ENCODE measurements around the gene AQP1. TPM values are rescaled to one million over a fixed set of nuclear protein-coding genes. Genes with fewer than 3 reads are reported as not detected.

Gene AQP1
- total and polyA plus RNA-seq, 7 donors, result 75.0 to 229 (median 97.8) TPM

DNA sequence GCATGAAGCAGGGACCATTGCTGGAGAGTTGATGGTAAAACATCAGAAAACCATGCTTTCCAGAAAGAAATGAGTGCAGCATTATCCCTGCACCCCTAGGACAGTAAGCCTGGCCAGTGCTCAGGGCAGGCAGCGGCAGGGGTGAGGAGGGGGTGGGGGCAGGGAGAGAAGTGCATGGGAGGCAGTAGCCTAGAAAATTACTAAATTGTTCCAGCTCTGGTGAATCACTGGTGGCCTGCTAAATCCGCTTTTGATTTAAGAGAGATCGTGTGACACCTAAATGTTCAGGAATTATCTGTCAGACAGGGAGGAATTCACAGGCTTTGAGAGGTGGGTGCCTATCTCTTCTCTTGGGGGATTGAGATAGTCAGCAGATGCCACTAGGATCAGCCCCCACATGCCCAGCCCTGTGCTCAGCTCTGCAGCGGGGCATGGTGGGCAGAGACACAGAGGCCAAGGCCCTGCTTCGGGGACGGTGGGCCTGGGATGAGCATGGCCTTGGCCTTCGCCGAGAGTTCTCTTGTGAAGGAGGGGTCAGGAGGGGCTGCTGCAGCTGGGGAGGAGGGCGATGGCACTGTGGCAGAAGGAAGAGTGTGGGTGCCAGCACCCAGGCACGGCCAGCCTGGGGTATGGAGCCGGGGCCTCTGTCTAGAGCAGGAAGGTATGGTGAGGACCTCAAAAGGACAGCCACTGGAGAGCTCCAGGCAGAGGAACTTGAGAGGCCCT is 5.0 kb upstream of the AQP1 start:
- H3K4me1 ChIP-seq, result no peaks in the 10 kb centered on the region
- H3K36me3 ChIP-seq (ENCODE audit: insufficient read depth in 1 of 2, low read depth in 1 of 2), result no peaks in the 10 kb centered on the region
- ATAC-seq, result no peak
- 82 to 90% (median 82%) methylated on average over 11 of the region's 11 CpGs for WGBS, 3 donors
- no peak for DNase-seq
- H3K9me3 ChIP-seq, result no peaks in the 10 kb centered on the region
- intact Hi-C loops (cut with DNase I), result no loop called here
- H3K4me3 ChIP-seq, result no peak overlapping the region
- no peak overlapping the region for H3K27ac ChIP-seq
- no peaks in the 10 kb centered on the region for H3K27me3 ChIP-seq (ENCODE audit: insufficient read depth in 3 of 3, low read length in 2 of 3)
- TF ChIP-seq CTCF (IDR thresholded peaks at IDR 0.05), result no peak

DNA sequence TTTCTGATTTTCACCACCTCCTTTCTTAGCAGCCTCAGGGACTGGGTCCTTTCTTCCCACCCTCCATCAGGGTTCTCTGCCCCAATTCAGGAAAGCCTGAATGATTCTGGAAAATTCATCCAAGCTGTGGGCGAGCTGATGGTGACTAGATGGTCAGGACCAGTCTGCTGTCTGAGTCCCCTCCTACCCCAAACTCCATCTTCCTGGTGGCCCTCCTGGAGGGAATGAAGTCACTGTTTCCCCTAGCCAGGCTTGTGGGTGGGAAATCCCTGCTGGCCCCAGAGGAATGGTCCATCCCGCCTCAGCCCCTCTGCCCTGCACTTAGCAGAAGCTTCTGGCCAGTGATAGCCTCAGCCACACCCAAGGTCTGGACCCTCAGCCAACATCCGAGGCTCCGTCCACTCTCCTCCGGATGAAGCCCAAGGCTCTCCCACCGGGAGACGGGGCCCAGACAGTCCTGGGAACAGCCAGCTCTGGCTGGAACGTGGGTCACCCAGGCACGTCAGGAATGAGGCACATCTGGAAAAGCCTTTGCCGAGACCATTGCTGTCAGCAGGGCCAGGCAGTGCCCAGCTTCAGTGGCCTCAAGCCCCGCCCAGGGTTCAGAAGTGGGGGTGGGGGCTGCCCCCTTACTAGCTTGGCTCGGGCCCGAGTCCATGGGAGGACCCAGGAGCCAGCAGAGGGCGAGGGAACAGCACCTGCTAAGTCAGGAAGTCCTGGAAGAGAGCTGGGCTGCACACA is 4.0 kb upstream of the AQP1 start:
- peak in 3 of 4 donors; percentile 9 to 41 (median 23) for ATAC-seq
- intact Hi-C loops (cut with DNase I), result no loop called here
- no peaks in the 10 kb centered on the region for H3K4me1 ChIP-seq
- 51 to 66% (median 55%) methylated on average over 14 of the region's 14 CpGs for WGBS, 3 donors
- no peak overlapping the region for H3K27ac ChIP-seq
- no peaks in the 10 kb centered on the region for H3K27me3 ChIP-seq (ENCODE audit: insufficient read depth in 3 of 3, low read length in 2 of 3)
- DNase-seq, result peak; percentile 62 to 75
- H3K36me3 ChIP-seq (ENCODE audit: insufficient read depth in 1 of 2, low read depth in 1 of 2), result no peaks in the 10 kb centered on the region
- TF ChIP-seq CTCF (IDR thresholded peaks at IDR 0.05), result no peak
- no peak overlapping the region for H3K4me3 ChIP-seq
- H3K9me3 ChIP-seq, result no peaks in the 10 kb centered on the region

GRCh38 chr7:30908681-30909080 is 3.0 kb upstream of the AQP1 start:
- WGBS, 3 donors, result 88 to 93% (median 91%) methylated on average over 10 of the region's 10 CpGs
- intact Hi-C loops (cut with DNase I), result no loop called here
- Histone ChIP-seq H3K27me3 (ENCODE audit: insufficient read depth in 3 of 3, low read length in 2 of 3) (no peaks in the 10 kb centered on the region), H3K27ac (no peak overlapping the region), H3K9me3 (no peaks in the 10 kb centered on the region), H3K4me1 (no peaks in the 10 kb centered on the region), H3K36me3 (ENCODE audit: insufficient read depth in 1 of 2, low read depth in 1 of 2) (no peaks in the 10 kb centered on the region), H3K4me3 (no peak overlapping the region)
- no peak for TF ChIP-seq CTCF (IDR thresholded peaks at IDR 0.05)
- DNase-seq (no peak), ATAC-seq (no peak)

DNA sequence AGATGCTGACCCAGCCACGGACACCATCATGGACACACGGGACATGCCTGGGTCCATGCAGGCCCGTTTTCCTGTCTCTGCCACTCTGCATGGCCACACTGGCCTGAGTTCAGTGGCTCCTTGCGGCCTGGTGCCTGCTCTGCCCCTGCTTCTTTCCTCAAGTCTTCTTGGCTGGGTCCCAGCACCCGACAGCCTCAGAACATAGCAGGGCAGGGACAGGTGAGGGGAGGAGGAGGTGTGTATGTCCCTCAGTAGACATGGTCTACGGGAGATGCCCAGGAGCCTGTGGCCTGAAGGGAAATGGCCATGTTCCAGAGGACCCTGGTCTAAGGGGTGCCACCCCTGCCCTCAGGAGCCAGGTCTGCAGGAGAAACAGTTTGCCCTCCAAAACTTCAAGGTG is 2.2 kb upstream of the AQP1 start:
- intact Hi-C loops (cut with DNase I), result no loop called here
- Histone ChIP-seq H3K4me1 (no peaks in the 10 kb centered on the region), H3K9me3 (no peaks in the 10 kb centered on the region), H3K27ac (no peak overlapping the region), H3K4me3 (no peak overlapping the region), H3K36me3 (ENCODE audit: insufficient read depth in 1 of 2, low read depth in 1 of 2) (no peaks in the 10 kb centered on the region), H3K27me3 (ENCODE audit: insufficient read depth in 3 of 3, low read length in 2 of 3) (no peaks in the 10 kb centered on the region)
- 84 to 88% (median 86%) methylated on average over 6 of the region's 6 CpGs for WGBS, 3 donors
- no peak for TF ChIP-seq CTCF (IDR thresholded peaks at IDR 0.05)
- ATAC-seq (no peak), DNase-seq (no peak)
